Stimulated activated effector memory CD8-positive, alpha-beta T cell treated with anti-CD3 and anti-CD28 coated beads, Interleukin-12 subunit alpha, Interleukin-12 subunit beta, amount 100 ng/mL, for 72 hours (primary cell): ENCODE data around the gene BIRC6.
"Not testable (repeated sequence)": the region's sequence is repeated elsewhere in the genome, so short reads cannot be mapped to it uniquely, and the experiment has no call there.

Source experiments
- ATAC-seq: fragments of 150-1000 bp; cut with Tn5 transposase; 2 replicates; pipeline ENCODE4 v1.10.0; 2021
- DNase-seq, 2 donors: peaks; one replicate each; pipeline ENCODE4 v3.0.0; 2021 to 2022; ENCODE audit warnings: low spot score in 2 of 2
- H3K27ac Mint-ChIP-seq: one replicate; pipeline ENCODE4 v1.8.0; 2022; ENCODE audit warnings: mild to moderate bottlenecking, mixed read lengths
- H3K36me3 Mint-ChIP-seq: one replicate; pipeline ENCODE4 v1.8.0; 2022; ENCODE audit warnings: mild to moderate bottlenecking, mixed read lengths
- H3K4me1 Mint-ChIP-seq: one replicate; pipeline ENCODE4 v1.8.0; 2022; ENCODE audit warnings: mixed read lengths
- H3K4me3 Mint-ChIP-seq: one replicate; pipeline ENCODE4 v1.8.0; 2022; ENCODE audit warnings: mild to moderate bottlenecking, mixed read lengths
- H3K9me3 Mint-ChIP-seq: one replicate; pipeline ENCODE4 v1.8.0; 2022; ENCODE audit warnings: mixed read lengths

BIRC6 gene

DNA sequence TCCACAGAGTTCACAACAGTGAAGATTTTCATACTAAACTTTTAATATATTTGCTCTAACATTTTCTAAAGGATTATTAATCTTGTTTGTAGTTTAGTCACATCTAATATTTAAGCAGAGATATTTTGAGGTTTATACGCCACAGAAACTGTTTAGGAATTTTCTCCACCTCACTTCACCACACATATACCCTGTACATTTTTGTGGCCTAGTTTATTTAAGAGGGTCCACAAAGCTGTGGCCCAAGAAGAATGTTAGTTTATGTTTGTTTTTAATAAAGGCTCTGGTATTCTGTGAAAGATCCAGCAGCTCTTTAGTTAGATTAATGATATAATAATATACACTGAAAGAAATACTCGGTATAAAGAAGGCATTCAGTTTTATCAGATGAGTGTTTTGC lies 138.3 kb downstream of the BIRC6 start:
- Mint-ChIP-seq H3K4me3 (no peak overlapping the region), H3K36me3 (peaks cover 93% of the 10 kb centered on the region), H3K9me3 (no peaks in the 10 kb centered on the region), H3K4me1 (no peaks in the 10 kb centered on the region), H3K27ac (no peak overlapping the region)
- ATAC-seq (no peak), DNase-seq (no peak)

DNA sequence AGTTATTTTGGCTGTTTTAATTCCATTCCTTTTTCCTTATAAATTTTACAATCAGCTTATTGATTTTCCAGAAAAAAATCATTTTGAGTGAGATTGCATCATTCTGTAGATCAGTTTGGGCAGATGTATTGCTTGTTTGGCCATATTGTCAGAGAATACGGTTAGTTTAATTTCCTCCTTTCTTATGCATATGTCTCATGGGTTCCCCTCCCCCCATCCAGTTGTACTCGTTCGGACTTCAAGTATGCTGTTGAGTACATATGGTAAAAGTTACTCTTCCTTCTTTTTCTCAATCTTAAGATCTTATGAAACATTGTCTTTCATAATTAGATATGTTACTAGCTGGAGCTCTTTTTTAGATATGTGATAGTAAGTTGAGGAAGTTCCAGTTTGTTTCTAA lies 139.8 kb downstream of the BIRC6 start:
- Mint-ChIP-seq H3K4me1 (no peaks in the 10 kb centered on the region), H3K36me3 (peaks cover 95% of the 10 kb centered on the region), H3K27ac (peak overlapping the region; percentile 17)

DNA sequence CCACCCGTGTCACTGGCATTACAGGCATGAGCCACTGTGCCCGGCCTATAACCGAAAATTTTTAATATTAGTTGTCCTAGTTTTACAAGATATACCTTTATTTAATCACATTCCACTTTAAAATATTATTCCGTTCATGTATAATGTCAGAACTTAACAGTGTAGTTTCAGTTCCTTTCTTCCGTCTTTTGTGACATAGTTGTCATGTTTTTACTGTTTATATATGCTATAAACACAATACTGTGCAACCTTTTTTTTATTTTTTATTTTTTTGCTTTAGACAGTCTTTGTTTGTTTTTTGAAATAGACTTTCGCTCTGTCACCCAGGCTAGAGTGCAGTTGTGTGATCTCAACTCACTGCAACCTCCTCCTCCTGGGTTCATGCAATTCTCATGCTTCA lies 141.5 kb downstream of the BIRC6 start:
- Mint-ChIP-seq H3K4me3 (no peak overlapping the region), H3K9me3 (no peaks in the 10 kb centered on the region), H3K36me3 (peaks cover 100% of the 10 kb centered on the region), H3K27ac (no peak overlapping the region), H3K4me1 (no peaks in the 10 kb centered on the region)
- no peak for DNase-seq
- no peak for ATAC-seq

More for the DNA sequence above, 139.8 kb downstream of the BIRC6 start:
- Mint-ChIP-seq H3K9me3 (no peaks in the 10 kb centered on the region), H3K4me3 (no peak overlapping the region)
- DNase-seq, result no peak
- no peak for ATAC-seq

GRCh38 chr2:32502941-32503340 lies 146.1 kb downstream of the BIRC6 start:
- no peak for DNase-seq
- Mint-ChIP-seq H3K4me1 (no peaks in the 10 kb centered on the region), H3K36me3 (peaks cover 100% of the 10 kb centered on the region), H3K27ac (no peak overlapping the region), H3K9me3 (no peaks in the 10 kb centered on the region), H3K4me3 (no peak overlapping the region)
- ATAC-seq, result no peak

- H3K36me3 Mint-ChIP-seq, result peaks cover 100% of the 10 kb centered on the region
- H3K27ac Mint-ChIP-seq, result no peak overlapping the region
- ATAC-seq (no peak), DNase-seq (no peak)
- no peak overlapping the region for H3K4me3 Mint-ChIP-seq
- H3K4me1 Mint-ChIP-seq, result no peaks in the 10 kb centered on the region
- H3K9me3 Mint-ChIP-seq, result no peaks in the 10 kb centered on the region
Measured at GRCh38 chr2:32504877-32505478, 148.2 kb downstream of the BIRC6 start.

GRCh38 chr2:32506446-32506845 lies 149.6 kb downstream of the BIRC6 start:
- H3K4me1 Mint-ChIP-seq, result no peaks in the 10 kb centered on the region
- DNase-seq (no peak), ATAC-seq (no peak)
- peaks cover 100% of the 10 kb centered on the region for H3K36me3 Mint-ChIP-seq
- H3K27ac Mint-ChIP-seq, result no peak overlapping the region
- no peak overlapping the region for H3K4me3 Mint-ChIP-seq
- no peaks in the 10 kb centered on the region for H3K9me3 Mint-ChIP-seq

DNA sequence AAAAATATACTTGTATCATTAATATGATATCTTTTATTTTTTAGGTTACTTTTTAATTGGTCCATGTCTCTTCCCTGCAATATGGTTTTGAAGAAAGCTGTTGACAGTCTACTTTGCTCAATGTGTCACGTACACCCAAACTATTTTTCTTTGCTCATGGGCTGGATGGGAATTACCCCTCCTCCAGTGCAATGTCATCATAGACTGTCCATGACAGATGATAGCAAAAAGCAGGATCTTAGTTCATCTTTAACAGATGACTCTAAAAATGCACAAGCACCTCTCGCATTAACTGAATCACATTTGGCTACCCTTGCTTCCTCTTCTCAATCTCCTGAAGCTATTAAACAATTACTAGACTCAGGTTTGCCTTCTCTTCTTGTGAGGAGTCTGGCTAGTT lies 158.1 kb downstream of the BIRC6 start:
- H3K4me1 Mint-ChIP-seq, result no peaks in the 10 kb centered on the region
- no peak overlapping the region for H3K4me3 Mint-ChIP-seq
- peaks cover 100% of the 10 kb centered on the region for H3K36me3 Mint-ChIP-seq
- no peak overlapping the region for H3K27ac Mint-ChIP-seq
- H3K9me3 Mint-ChIP-seq, result no peaks in the 10 kb centered on the region
- no peak for DNase-seq
- no peak for ATAC-seq

GRCh38 chr2:32516567-32516966 lies 159.7 kb downstream of the BIRC6 start:
- H3K9me3 Mint-ChIP-seq, result no peaks in the 10 kb centered on the region
- no peaks in the 10 kb centered on the region for H3K4me1 Mint-ChIP-seq
- DNase-seq, result no peak
- H3K36me3 Mint-ChIP-seq, result peaks cover 100% of the 10 kb centered on the region
- no peak overlapping the region for H3K4me3 Mint-ChIP-seq
- H3K27ac Mint-ChIP-seq, result no peak overlapping the region
- no peak for ATAC-seq

DNA sequence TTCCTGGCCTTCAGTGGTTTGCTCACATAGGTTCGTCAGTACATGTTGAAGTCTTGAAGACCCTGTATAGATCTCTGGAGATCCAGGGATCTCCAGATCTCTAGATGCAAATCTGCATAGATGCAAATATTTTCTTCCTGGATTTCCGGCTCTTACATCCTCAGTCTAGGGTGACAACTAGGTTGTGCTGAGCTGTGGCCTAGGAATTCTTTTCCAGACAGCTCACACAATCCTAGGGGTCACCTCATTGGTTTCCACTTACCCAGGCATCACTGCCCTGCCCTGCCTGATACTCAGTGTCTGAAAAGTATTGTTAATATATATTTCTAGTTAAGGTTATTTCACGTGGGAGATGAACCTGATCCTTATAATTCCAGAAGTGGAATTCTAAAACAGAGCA lies 165.9 kb downstream of the BIRC6 start:
- no peak for DNase-seq
- Mint-ChIP-seq H3K27ac (no peak overlapping the region), H3K4me3 (no peak overlapping the region)

DNA sequence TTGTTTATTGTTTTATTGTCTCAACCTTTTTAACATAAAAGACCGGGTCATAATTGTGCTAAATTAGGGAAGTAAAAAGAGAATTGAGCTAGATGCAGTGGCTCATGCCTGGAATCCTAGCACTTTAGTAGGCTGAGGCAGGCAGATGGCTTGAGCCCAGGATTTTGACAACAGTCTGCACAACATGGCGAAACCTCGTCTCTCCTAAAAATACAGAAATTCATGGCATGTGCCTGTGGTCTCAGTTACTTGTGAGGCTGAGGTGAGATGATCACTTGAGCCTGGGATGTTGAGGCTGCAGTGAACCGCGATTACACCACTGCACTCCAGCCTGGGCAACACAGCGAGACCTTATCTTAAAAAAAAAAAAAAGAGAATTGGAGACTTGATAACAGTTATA lies 166.9 kb downstream of the BIRC6 start:
- no peaks in the 10 kb centered on the region for H3K4me1 Mint-ChIP-seq
- peaks cover 97% of the 10 kb centered on the region for H3K36me3 Mint-ChIP-seq
- no peak overlapping the region for H3K27ac Mint-ChIP-seq
- H3K4me3 Mint-ChIP-seq, result no peak overlapping the region
- ATAC-seq (no peak), DNase-seq (no peak)
- no peaks in the 10 kb centered on the region for H3K9me3 Mint-ChIP-seq

More for the DNA sequence above, 165.9 kb downstream of the BIRC6 start:
- Mint-ChIP-seq H3K4me1 (no peaks in the 10 kb centered on the region), H3K9me3 (no peaks in the 10 kb centered on the region), H3K36me3 (peaks cover 100% of the 10 kb centered on the region)
- ATAC-seq, result no peak

DNA sequence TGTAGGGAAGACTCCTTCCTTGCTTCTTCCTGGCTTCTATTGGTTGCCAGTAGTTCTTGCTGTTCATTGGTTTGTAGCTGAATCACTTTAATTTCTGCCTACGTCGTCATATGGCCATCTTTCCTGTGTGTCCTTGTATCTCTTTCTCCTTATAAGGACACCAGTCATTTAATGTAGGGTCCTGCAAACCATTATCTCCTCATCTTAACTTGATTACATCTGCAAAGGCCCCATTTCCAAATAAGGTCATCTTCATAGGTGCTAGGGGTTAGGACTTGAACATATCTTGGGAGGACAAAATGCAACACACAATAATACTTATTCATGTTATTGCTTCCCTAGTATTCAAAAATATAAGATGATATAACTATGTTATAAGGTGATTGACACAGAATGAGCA lies 175.5 kb downstream of the BIRC6 start:
- H3K36me3 Mint-ChIP-seq, result peaks cover 97% of the 10 kb centered on the region
- ATAC-seq (no peak), DNase-seq (no peak)
- H3K9me3 Mint-ChIP-seq, result no peaks in the 10 kb centered on the region
- peaks cover 8% of the 10 kb centered on the region for H3K4me1 Mint-ChIP-seq
- H3K4me3 Mint-ChIP-seq, result no peak overlapping the region
- H3K27ac Mint-ChIP-seq, result no peak overlapping the region

DNA sequence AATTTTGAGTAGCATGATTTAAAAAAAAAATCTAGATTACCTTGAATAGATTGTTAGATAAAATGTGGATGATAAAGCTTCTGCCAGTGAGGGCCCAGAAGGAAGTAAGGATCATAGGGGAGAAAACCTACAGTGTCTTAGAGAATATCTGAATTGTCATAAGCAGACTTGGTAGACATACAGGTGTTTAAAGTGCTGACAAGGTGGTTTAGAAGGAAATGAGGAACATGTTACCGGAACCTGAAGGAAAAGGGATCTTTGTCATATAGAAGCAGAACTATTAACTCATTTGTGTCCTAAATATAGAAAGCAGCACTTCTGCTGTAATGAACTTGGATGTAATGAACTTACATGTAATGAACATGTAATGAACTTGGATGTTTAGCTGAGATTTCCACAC lies 176.1 kb downstream of the BIRC6 start:
- no peak overlapping the region for H3K4me3 Mint-ChIP-seq
- no peak for DNase-seq
- peaks cover 8% of the 10 kb centered on the region for H3K4me1 Mint-ChIP-seq
- no peak overlapping the region for H3K27ac Mint-ChIP-seq
- peaks cover 93% of the 10 kb centered on the region for H3K36me3 Mint-ChIP-seq
- no peak for ATAC-seq
- H3K9me3 Mint-ChIP-seq, result no peaks in the 10 kb centered on the region

DNA sequence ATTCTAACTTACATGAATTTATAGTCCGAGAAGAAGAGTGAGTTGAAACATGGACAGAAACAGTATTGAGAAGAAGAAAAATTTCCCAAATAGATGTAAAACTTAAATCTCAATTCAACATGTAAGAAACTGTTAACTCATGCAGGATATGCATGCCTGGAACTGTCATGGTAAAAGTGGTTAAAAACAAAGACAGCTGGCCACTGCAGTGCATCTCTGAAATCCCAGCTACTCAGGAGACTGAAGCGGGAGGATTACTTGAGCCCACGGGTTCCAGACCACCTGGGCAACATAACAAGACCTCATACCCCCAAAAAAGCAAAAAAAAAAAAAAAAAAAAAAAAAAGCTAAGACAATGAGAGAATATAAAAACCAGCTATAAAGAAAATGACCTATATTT lies 178.0 kb downstream of the BIRC6 start:
- DNase-seq (no peak), ATAC-seq (no peak)
- no peak overlapping the region for H3K4me3 Mint-ChIP-seq
- H3K9me3 Mint-ChIP-seq, result no peaks in the 10 kb centered on the region
- no peak overlapping the region for H3K27ac Mint-ChIP-seq
- H3K4me1 Mint-ChIP-seq, result peaks cover 13% of the 10 kb centered on the region
- peaks cover 89% of the 10 kb centered on the region for H3K36me3 Mint-ChIP-seq

DNA sequence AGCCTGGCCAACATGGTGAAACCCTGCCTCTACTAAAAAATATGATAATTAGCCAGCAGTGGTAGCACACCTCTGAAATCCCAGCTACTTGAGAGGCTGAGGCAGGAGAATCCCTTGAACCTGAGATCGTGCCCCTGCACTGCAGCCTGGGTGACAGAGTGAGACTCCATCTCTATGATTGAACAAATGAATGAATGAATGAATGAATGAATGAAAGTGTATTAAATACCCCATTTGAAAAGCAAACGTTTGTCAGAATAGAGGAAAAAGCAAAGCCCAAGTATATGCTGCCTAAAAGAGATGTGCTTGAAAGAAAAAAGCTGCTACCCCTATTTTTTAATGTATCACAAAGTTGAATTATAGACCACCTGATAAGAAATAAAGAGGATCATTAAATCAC lies 181.9 kb downstream of the BIRC6 start:
- ATAC-seq (no peak), DNase-seq (no peak)
- peak overlapping the region; percentile 61 for H3K27ac Mint-ChIP-seq
- H3K9me3 Mint-ChIP-seq, result no peaks in the 10 kb centered on the region
- H3K4me1 Mint-ChIP-seq, result peaks cover 13% of the 10 kb centered on the region
- H3K4me3 Mint-ChIP-seq, result no peak overlapping the region
- peaks cover 63% of the 10 kb centered on the region for H3K36me3 Mint-ChIP-seq

DNA sequence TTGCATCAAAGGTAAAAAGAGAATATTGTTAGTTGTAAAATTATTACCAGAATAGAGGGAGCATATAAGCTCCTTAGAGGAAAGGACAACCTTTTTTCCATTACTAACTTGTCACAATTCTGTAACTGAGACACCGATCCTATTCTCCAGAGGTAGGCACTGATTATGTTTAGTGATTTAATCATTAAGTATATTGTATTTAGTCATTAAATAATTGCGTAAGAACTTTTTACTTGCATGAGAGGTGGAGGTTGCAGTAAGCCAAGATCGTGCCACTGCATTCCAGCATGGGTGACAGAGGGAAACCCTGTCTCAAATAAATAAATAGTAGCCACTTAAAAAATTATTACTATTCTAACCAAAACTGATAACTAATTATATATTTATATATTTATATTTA lies 195.7 kb downstream of the BIRC6 start:
- H3K36me3 Mint-ChIP-seq, result peaks cover 85% of the 10 kb centered on the region
- not testable (repeated sequence) for DNase-seq, ATAC-seq, H3K27ac Mint-ChIP-seq, H3K4me3 Mint-ChIP-seq, H3K4me1 Mint-ChIP-seq, H3K9me3 Mint-ChIP-seq

DNA sequence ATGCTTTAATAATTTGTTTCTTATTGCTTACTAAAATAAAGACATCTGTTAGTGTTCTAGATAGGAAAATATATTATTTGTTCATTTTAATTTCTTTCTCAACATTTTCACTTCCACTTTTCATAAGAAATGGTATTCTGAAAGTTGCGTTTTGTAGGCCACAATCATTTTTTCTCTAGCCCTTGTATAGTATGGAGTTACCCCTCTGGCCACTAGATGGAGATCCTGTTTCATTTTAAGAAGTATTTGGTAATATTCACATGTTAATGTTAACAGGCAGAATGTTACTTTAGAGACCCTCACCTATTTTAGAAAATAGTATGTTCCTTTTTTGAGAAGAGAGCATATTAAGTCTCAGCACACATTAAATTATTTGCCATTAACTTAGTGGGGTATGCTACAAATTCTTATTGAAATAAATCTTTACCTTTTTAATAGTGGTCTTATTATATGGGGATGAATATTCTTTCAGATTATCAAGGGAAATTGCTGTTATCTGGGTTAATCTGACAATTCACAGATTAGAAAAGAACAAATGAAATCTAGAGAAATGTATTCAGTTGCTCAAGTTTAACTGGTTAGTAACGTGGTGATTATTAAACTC lies 197.1 kb downstream of the BIRC6 start:
- no peak for DNase-seq
- Mint-ChIP-seq H3K4me1 (no peaks in the 10 kb centered on the region), H3K27ac (no peak overlapping the region), H3K4me3 (no peak overlapping the region), H3K36me3 (peaks cover 75% of the 10 kb centered on the region), H3K9me3 (no peaks in the 10 kb centered on the region)
- peak; percentile 46 for ATAC-seq
